GM23338 (cell line): ENCODE data around the gene RGS6. TPM values are rescaled to one million over a fixed set of nuclear protein-coding genes. Genes with fewer than 3 reads are reported as not detected.

ENCODE experiments used
- ATAC-seq: fragments of 200-7000 bp; cut with Tn5 transposase; 3 replicates; pipeline ENCODE4 v1.9.1; 2020
- DNase-seq: peaks from one replicate; pipeline ENCODE4 v3.0.0-alpha.2; 2015; ENCODE audit warnings: low spot score
- H2AFZ ChIP-seq: fragments of 200-600 bp; sonication (generic); 2 replicates; pipeline ENCODE4 v1.8.0; 2016; ENCODE audit warnings: antibody characterized with exemption, mild to moderate bottlenecking, moderate library complexity
- H3F3A ChIP-seq: fragments of 200-600 bp; sonication (generic); replicated peaks from 2 replicates; pipeline ENCODE4 v1.8.0; 2017; ENCODE audit warnings: antibody characterized with exemption, mixed run types, low read depth
- H3K27ac ChIP-seq: fragments of 200-600 bp; sonication (generic); 2 replicates; pipeline ENCODE4 v1.6.1; 2016; ENCODE audit warnings: low read depth
- H3K27me3 ChIP-seq: fragments of 200-600 bp; sonication (generic); 2 replicates; pipeline ENCODE4 v1.8.0; 2016; ENCODE audit warnings: mild to moderate bottlenecking, mixed run types, moderate library complexity; ENCODE audit not compliant: insufficient read depth
- H3K36me3 ChIP-seq: fragments of 200-600 bp; sonication (generic); 2 replicates; pipeline ENCODE4 v1.8.0; 2016; ENCODE audit warnings: mild to moderate bottlenecking; ENCODE audit not compliant: insufficient read depth
- H3K4me1 ChIP-seq: fragments of 200-600 bp; sonication (generic); 2 replicates; pipeline ENCODE4 v1.8.0; 2016; ENCODE audit warnings: mild to moderate bottlenecking, moderate library complexity; ENCODE audit not compliant: insufficient read depth
- H3K4me2 ChIP-seq: fragments of 200-600 bp; sonication (generic); 2 replicates; pipeline ENCODE4 v1.7.1; 2017; ENCODE audit warnings: mixed run types
- H3K4me3 ChIP-seq: fragments of 200-600 bp; sonication (generic); 2 replicates; pipeline ENCODE4 v1.6.1; 2016; ENCODE audit warnings: mixed run types
- H3K79me2 ChIP-seq: fragments of 200-600 bp; sonication (generic); replicated peaks from 2 replicates; pipeline ENCODE4 v1.8.0; 2017; ENCODE audit warnings: mild to moderate bottlenecking; ENCODE audit not compliant: insufficient read depth
- H3K9me2 ChIP-seq: fragments of 200-600 bp; sonication (generic); 2 replicates; pipeline ENCODE4 v1.8.0; 2017; ENCODE audit not compliant: insufficient read depth
- H4K20me1 ChIP-seq: fragments of 200-600 bp; sonication (generic); replicated peaks from 2 replicates; pipeline ENCODE4 v1.8.0; 2017; ENCODE audit warnings: mild to moderate bottlenecking; ENCODE audit not compliant: insufficient read depth
- H3K27ac Mint-ChIP-seq: 2 replicates; pipeline ENCODE4 v1.8.0; 2020; ENCODE audit warnings: inconsistent platforms, mild to moderate bottlenecking, moderate library complexity, mixed read lengths
- H3K27me3 Mint-ChIP-seq: 3 replicates; pipeline ENCODE4 v1.8.0; 2022; ENCODE audit warnings: low read depth, mild to moderate bottlenecking, moderate library complexity, mixed read lengths, inconsistent platforms; ENCODE audit not compliant: insufficient read depth, poor library complexity
- H3K36me3 Mint-ChIP-seq: 3 replicates; pipeline ENCODE4 v1.8.0; 2021; ENCODE audit warnings: low read depth, mild to moderate bottlenecking, inconsistent platforms, moderate library complexity, mixed read lengths
- H3K4me1 Mint-ChIP-seq: 3 replicates; pipeline ENCODE4 v1.8.0; 2020; ENCODE audit warnings: mild to moderate bottlenecking, inconsistent platforms, mixed read lengths
- H3K4me3 Mint-ChIP-seq: 3 replicates; pipeline ENCODE4 v1.8.0; 2021; ENCODE audit warnings: moderate library complexity, mild to moderate bottlenecking, inconsistent platforms, mixed read lengths
- H3K9me3 Mint-ChIP-seq: 3 replicates; pipeline ENCODE4 v1.8.0; 2020; ENCODE audit warnings: moderate library complexity, mild to moderate bottlenecking, inconsistent platforms, mixed read lengths
- CREB1 ChIP-seq: fragments of 250-450 bp; sonication (Bioruptor Pico); IDR thresholded peaks from 2 replicates; pipeline ENCODE4 v1.5.0; 2020; ENCODE audit warnings: low read depth, mild to moderate bottlenecking, moderate library complexity
- CTCF ChIP-seq, 2 experiments: fragments of 200-600 bp in 1 of 2; sonication (generic) in 1 of 2; conservative IDR thresholded peaks; 2 replicates each; pipeline versions ENCODE4 v1.5.1 to v1.6.1; 2016 to 2017; ENCODE audit warnings: antibody characterized with exemption in 2 of 2, low read depth in 2 of 2, mild to moderate bottlenecking in 2 of 2, moderate library complexity in 1 of 2
- ETS1 ChIP-seq: IDR thresholded peaks from 2 replicates; pipeline ENCODE4 v1.6.1; 2016; ENCODE audit warnings: antibody characterized with exemption
- EZH2 ChIP-seq: fragments of 200-600 bp; sonication (generic); IDR thresholded peaks from one replicate; pipeline ENCODE4 v1.8.0; 2017; ENCODE audit warnings: antibody characterized with exemption, mild to moderate bottlenecking, low read depth; ENCODE audit not compliant: unreplicated experiment
- EZH2phosphoT487 ChIP-seq: fragments of 200-600 bp; sonication (generic); IDR thresholded peaks from one replicate; pipeline ENCODE4 v1.8.1; 2018; ENCODE audit warnings: antibody characterized with exemption; ENCODE audit not compliant: unreplicated experiment
- JUNB ChIP-seq: IDR thresholded peaks from one replicate; pipeline ENCODE4 v1.6.1; 2016; ENCODE audit warnings: antibody characterized with exemption; ENCODE audit not compliant: unreplicated experiment
- NANOG ChIP-seq: IDR thresholded peaks from 2 replicates; pipeline ENCODE4 v1.6.1; 2016; ENCODE audit warnings: antibody characterized with exemption, borderline replicate concordance
- POLR2AphosphoS5 ChIP-seq: IDR thresholded peaks from 2 replicates; pipeline ENCODE4 v1.6.1; 2016; ENCODE audit warnings: antibody characterized with exemption, low read depth
- REST ChIP-seq: IDR thresholded peaks from one replicate; pipeline ENCODE4 v1.6.1; 2018; ENCODE audit warnings: antibody characterized with exemption; ENCODE audit not compliant: unreplicated experiment
- STAT1 ChIP-seq: IDR thresholded peaks from one replicate; pipeline ENCODE4 v1.6.1; 2016; ENCODE audit warnings: antibody characterized with exemption; ENCODE audit not compliant: unreplicated experiment
- ZNF114 ChIP-seq: fragments of 250-450 bp; sonication (Bioruptor Pico); IDR thresholded peaks from 2 replicates; pipeline ENCODE4 v1.5.0; 2020; ENCODE audit warnings: mild to moderate bottlenecking, moderate library complexity
- ZNF331 ChIP-seq: fragments of 250-450 bp; sonication (Bioruptor Pico); IDR thresholded peaks from 2 replicates; pipeline ENCODE4 v1.5.0; 2020; ENCODE audit warnings: low read depth, mild to moderate bottlenecking, moderate library complexity
- ZNF462 ChIP-seq: fragments of 250-450 bp; sonication (Bioruptor Pico); IDR thresholded peaks from 2 replicates; pipeline ENCODE4 v1.5.0; 2020; ENCODE audit warnings: mild to moderate bottlenecking, moderate library complexity
- polyA plus RNA-seq: library from polyadenylated mRNA; unstranded; fragments of >200 nt; fragmentation: Nextera tagmentation; extraction: Ambion mirVana; gene quantifications from 2 replicates; pipeline ENCODE4 v1.2.1, GENCODE V29; 2016
- total RNA-seq: library from RNA; depleted of rRNA; stranded (reverse); fragments of >200 nt; shearing (Covaris generic); gene quantifications from 2 replicates; pipeline ENCODE4 v1.2.3, GENCODE V29; 2014

Gene RGS6
- total and polyA plus RNA-seq, 2 experiments from 2014 or later, result 0.66 to 0.83 TPM

- no peak for ATAC-seq
Observed at GRCh38 chr14:72543341-72543740, 611.1 kb downstream of the RGS6 start.

More at GRCh38 chr14:72543341-72543740, 611.1 kb downstream of the RGS6 start:
- H3K4me2 ChIP-seq, result no peak overlapping the region
- no peaks in the 10 kb centered on the region for H3K27me3 Mint-ChIP-seq
- H3K27ac Mint-ChIP-seq, result no peak overlapping the region; the same call in 1 of the 2 replicates
- H3K4me1 Mint-ChIP-seq, result peaks cover 30% of the 10 kb centered on the region
- H3K27me3 ChIP-seq, result no peaks in the 10 kb centered on the region
- no peak for DNase-seq
- H3K4me3 ChIP-seq, result no peak overlapping the region
- no peaks in the 10 kb centered on the region for H3F3A ChIP-seq
- peaks cover 8% of the 10 kb centered on the region; the same call in 1 of the 2 replicates for H3K9me2 ChIP-seq
- H3K4me1 ChIP-seq, result peaks cover 4% of the 10 kb centered on the region; the same call in 1 of the 2 replicates
- no peaks in the 10 kb centered on the region for H3K36me3 ChIP-seq
- no peaks in the 10 kb centered on the region for H3K79me2 ChIP-seq
- no peak overlapping the region for H3K4me3 Mint-ChIP-seq
- TF ChIP-seq ZNF114 (no peak), ZNF462 (CRISPR knock-in tag) (no peak), JUNB (no peak), CREB1 (CRISPR knock-in tag) (no peak), REST (no peak), NANOG (no peak), EZH2phosphoT487 (no peak), POLR2AphosphoS5 (no peak), ETS1 (no peak), EZH2 (no peak), CTCF (conservative IDR thresholded peaks at IDR 0.05; ENCODE audit: low read depth in 2 of 2) (no peak), STAT1 (no peak), ZNF331 (CRISPR knock-in tag) (no peak)
- H3K36me3 Mint-ChIP-seq, result no peaks in the 10 kb centered on the region
- H3K27ac ChIP-seq, result no peak overlapping the region
- no peak overlapping the region for H2AFZ ChIP-seq
- H4K20me1 ChIP-seq, result no peaks in the 10 kb centered on the region
- H3K9me3 Mint-ChIP-seq, result no peaks in the 10 kb centered on the region
